Spleen (tissue), 11 donors: ENCODE measurements around the gene VTCN1. TPM values are rescaled to one million over a fixed set of nuclear protein-coding genes. Genes with fewer than 3 reads are reported as not detected.
"Not testable (repeated sequence)": the region's sequence is repeated elsewhere in the genome, so short reads cannot be mapped to it uniquely, and the experiment has no call there.

Experiments used
- DNase-seq: peaks from one replicate; pipeline ENCODE4 v3.0.0-alpha.2; 2020
- H3K27ac ChIP-seq, 8 donors: fragments of 200-600 bp; sonication (generic) in 7 of 8; 1 replicate in 4 of 8; 2 replicates in 4 of 8; pipeline versions ENCODE4 v1.5.0 to v1.8.0; 2016 to 2021; ENCODE audit warnings: inconsistent platforms in 4 of 8, mild to moderate bottlenecking in 4 of 8, moderate library complexity in 1 of 8
- H3K27me3 ChIP-seq, 7 donors: fragments of 200-600 bp; sonication (generic) in 6 of 7; replicated peaks in 1 of 7; 1 replicate in 4 of 7; 2 replicates in 3 of 7; pipeline versions ENCODE4 v1.5.0 to v1.8.0; 2016 to 2021; ENCODE audit warnings: inconsistent platforms in 3 of 7, mild to moderate bottlenecking in 1 of 7
- H3K36me3 ChIP-seq, 6 donors: fragments of 200-600 bp; sonication (generic) in 5 of 6; 1 replicate in 4 of 6; 2 replicates in 2 of 6; pipeline versions ENCODE4 v1.5.0 to v1.8.0; 2016 to 2021; ENCODE audit warnings: inconsistent platforms in 2 of 6
- H3K4me1 ChIP-seq, 6 donors: fragments of 200-600 bp; sonication (generic) in 5 of 6; 1 replicate in 3 of 6; 2 replicates in 3 of 6; pipeline versions ENCODE4 v1.5.0 to v1.8.0; 2016 to 2021; ENCODE audit warnings: inconsistent platforms in 3 of 6
- H3K4me3 ChIP-seq, 8 donors: fragments of 200-600 bp; sonication (generic) in 7 of 8; 1 replicate in 4 of 8; 2 replicates in 4 of 8; pipeline versions ENCODE4 v1.5.0 to v1.8.0; 2016 to 2021; ENCODE audit warnings: inconsistent platforms in 4 of 8, mild to moderate bottlenecking in 4 of 8, moderate library complexity in 2 of 8
- H3K9me3 ChIP-seq, 8 donors: fragments of 200-600 bp; sonication (generic) in 7 of 8; 1 replicate in 4 of 8; 2 replicates in 4 of 8; pipeline versions ENCODE4 v1.5.0 to v1.8.0; 2016 to 2021; ENCODE audit warnings: inconsistent platforms in 4 of 8
- CTCF ChIP-seq, 11 experiments: fragments of 200-600 bp in 7 of 11; fragments of 450-650 bp in 4 of 11; sonication (generic) in 4 of 11; IDR thresholded peaks in 8 of 11; conservative IDR thresholded peaks in 3 of 11; 1 replicate in 7 of 11; 2 replicates in 4 of 11; pipeline versions ENCODE4 v1.4.0 to v1.8.0; 2016 to 2021; ENCODE audit warnings: antibody characterized with exemption in 11 of 11, inconsistent platforms in 4 of 11, mild to moderate bottlenecking in 1 of 11
- POLR2A ChIP-seq, 3 donors: fragments of 450-650 bp; IDR thresholded peaks; one replicate each; pipeline ENCODE4 v1.5.1; 2017; ENCODE audit warnings: antibody characterized with exemption in 3 of 3, mild to moderate bottlenecking in 1 of 3
- POLR2AphosphoS5 ChIP-seq, 3 donors: sonication (generic); formaldehyde crosslinking; IDR thresholded peaks; one replicate each; pipeline ENCODE4 v1.5.1; 2017; ENCODE audit warnings: antibody characterized with exemption in 3 of 3
- WGBS, 5 donors: extraction: QIAGEN DNeasy Blood & Tissue Kit in 3 of 5; methylation state at CpG; one replicate each; pipeline versions ENCODE4 v1.1.5 to v1.1.7; 2013 to 2018; 5-methylcytosine and 5-hydroxymethylcytosine counted together
- intact Hi-C: fragments of 100-400 bp; cut with DNase I; formaldehyde crosslinking; loops from one replicate; pipeline ENCODE4 v1.15.0; 2023; ENCODE audit warnings: low total_unique reads
- polyA plus RNA-seq, 3 donors: library from polyadenylated mRNA; stranded (reverse); fragments of 200-250 nt; gene quantifications; one replicate each; pipeline ENCODE4 v1.2.1, GENCODE V29; 2013
- total RNA-seq, 7 donors: library from RNA; depleted of rRNA in 3 of 7; stranded (reverse); fragments of >200 nt in 3 of 7; fragmentation: NEBNext Ultra II Directional in 4 of 7; extraction: Animal tissue kit (Norgen Biotek cat#: 25700) in 4 of 7; gene quantifications; one replicate each; pipeline versions ENCODE4 v1.1.0 to v1.2.1, GENCODE V29; 2016 to 2021
- donor health status: healthy with polysubstance abuse.
- donor health status: DM: no; HTN: no; CAD: no; lungs with moderate emphysema.
- donor health status: DM: no; HTN: no; CAD: no.
- donor health status: Bipolar disorder and iron deficiency.
- donor health status: healthy.
- donor health status: DM: no; HTN: no; CAD: no.
- donor health status: DM: yes; HTN: yes; CAD: no.

VTCN1 gene
- total and polyA plus RNA-seq, 10 donors: not detected

GRCh38 chr1:117105722-117106121 is 105.0 kb downstream of the VTCN1 start:
- no peak overlapping the region for H3K27ac ChIP-seq
- intact Hi-C loops: no loop called here
- TF ChIP-seq CTCF (IDR thresholded peaks at IDR 0.05 in 8 of 11, conservative IDR thresholded peaks at IDR 0.05 in 3 of 11) (no peak), POLR2A (IDR thresholded peaks at IDR 0.05) (no peak), POLR2AphosphoS5 (IDR thresholded peaks at IDR 0.05) (no peak)
- H3K27me3 ChIP-seq: no peaks in the 10 kb centered on the region
- no peaks in the 10 kb centered on the region for H3K4me1 ChIP-seq
- H3K4me3 ChIP-seq: no peak overlapping the region
- DNase-seq: no peak
- no peaks in the 10 kb centered on the region for H3K9me3 ChIP-seq
- peaks cover 0 to 64% (median 18%) of the 10 kb centered on the region in 6 donors for H3K36me3 ChIP-seq

GRCh38 chr1:117104986-117105385 is 105.7 kb downstream of the VTCN1 start:
- TF ChIP-seq POLR2AphosphoS5 (IDR thresholded peaks at IDR 0.05) (no peak), CTCF (IDR thresholded peaks at IDR 0.05 in 8 of 11, conservative IDR thresholded peaks at IDR 0.05 in 3 of 11) (no peak)
- Histone ChIP-seq H3K4me1 (no peaks in the 10 kb centered on the region), H3K27me3 (no peaks in the 10 kb centered on the region), H3K9me3 (no peaks in the 10 kb centered on the region), H3K4me3 (no peak overlapping the region), H3K36me3 (peaks cover 0 to 71% (median 21%) of the 10 kb centered on the region in 6 donors), H3K27ac (no peak overlapping the region)
- intact Hi-C loops: no loop called here
- WGBS, 5 donors: 86 to 96% (median 92%) methylated on average over 3 of the region's 3 CpGs
- DNase-seq: no peak

GRCh38 chr1:117101858-117102257 is 108.9 kb downstream of the VTCN1 start:
- H3K36me3 ChIP-seq: peaks cover 0 to 98% (median 35%) of the 10 kb centered on the region in 6 donors
- H3K9me3 ChIP-seq, DNase-seq, H3K27me3 ChIP-seq, H3K4me3 ChIP-seq, H3K4me1 ChIP-seq, intact Hi-C loops, H3K27ac ChIP-seq: not testable (repeated sequence)
- WGBS, 5 donors: 95 to 99% (median 96%) methylated on average over 3 of the region's 3 CpGs

- Histone ChIP-seq H3K4me1 (no peaks in the 10 kb centered on the region), H3K4me3 (no peak overlapping the region), H3K9me3 (no peaks in the 10 kb centered on the region), H3K36me3 (peaks cover 0 to 98% (median 35%) of the 10 kb centered on the region in 6 donors), H3K27me3 (no peaks in the 10 kb centered on the region), H3K27ac (no peak overlapping the region)
- 88 to 100% (median 94%) methylated on average over 1 of the region's 1 CpG for WGBS, 5 donors
- TF ChIP-seq POLR2A (IDR thresholded peaks at IDR 0.05) (no peak), CTCF (IDR thresholded peaks at IDR 0.05 in 8 of 11, conservative IDR thresholded peaks at IDR 0.05 in 3 of 11) (no peak), POLR2AphosphoS5 (IDR thresholded peaks at IDR 0.05) (no peak)
- intact Hi-C loops: no loop called here
- no peak for DNase-seq
Measured at GRCh38 chr1:117101334-117101733, 109.4 kb downstream of the VTCN1 start.

- no peak for TF ChIP-seq POLR2A (IDR thresholded peaks at IDR 0.05)
- TF ChIP-seq CTCF (IDR thresholded peaks at IDR 0.05 in 8 of 11, conservative IDR thresholded peaks at IDR 0.05 in 3 of 11): no peak
- no peak for TF ChIP-seq POLR2AphosphoS5 (IDR thresholded peaks at IDR 0.05)
- WGBS, 5 donors: 91 to 97% (median 94%) methylated on average over 4 of the region's 4 CpGs
- H3K4me3 ChIP-seq: no peak overlapping the region
- no peaks in the 10 kb centered on the region for H3K9me3 ChIP-seq
- H3K27me3 ChIP-seq: no peaks in the 10 kb centered on the region
- no peaks in the 10 kb centered on the region for H3K4me1 ChIP-seq
- peaks cover 0 to 100% (median 47%) of the 10 kb centered on the region in 6 donors for H3K36me3 ChIP-seq
- H3K27ac ChIP-seq: no peak overlapping the region
- intact Hi-C loops: no loop called here
- DNase-seq: no peak
Measured at GRCh38 chr1:117098287-117098890, 112.3 kb downstream of the VTCN1 start.
